DND-41 (cell line): ENCODE results near the gene IRF6.

ENCODE experiments used
- ATAC-seq: fragments of 200-7000 bp; cut with Tn5 transposase; 3 replicates; pipeline ENCODE4 v1.9.1; 2021; ENCODE audit warnings: low read depth; ENCODE audit not compliant: insufficient read depth
- DNase-seq: peaks from one replicate; pipeline ENCODE4 v3.0.0-alpha.2; 2020
- H2AFZ ChIP-seq: 2 replicates; pipeline ENCODE4 v1.6.0; 2012; ENCODE audit warnings: low read depth, low read length
- H3K27ac ChIP-seq: 2 replicates; pipeline ENCODE4 v1.5.1; 2012; ENCODE audit warnings: low read length, inconsistent platforms
- H3K27me3 ChIP-seq: fragments of 200-600 bp; sonication (generic); 2 replicates; pipeline ENCODE4 v1.6.0; 2012; ENCODE audit warnings: low read length, mild to moderate bottlenecking, inconsistent platforms; ENCODE audit not compliant: insufficient read depth, poor library complexity
- H3K36me3 ChIP-seq: 2 replicates; pipeline ENCODE4 v1.5.1; 2012; ENCODE audit warnings: low read length, inconsistent platforms; ENCODE audit not compliant: insufficient read depth
- H3K4me1 ChIP-seq: 2 replicates; pipeline ENCODE4 v1.5.1; 2012; ENCODE audit warnings: mild to moderate bottlenecking, low read length; ENCODE audit not compliant: insufficient read depth
- H3K4me2 ChIP-seq: 2 replicates; pipeline ENCODE4 v1.6.0; 2012; ENCODE audit warnings: mild to moderate bottlenecking, moderate library complexity, low read length, inconsistent platforms; ENCODE audit not compliant: insufficient read depth
- H3K4me3 ChIP-seq, 2 experiments: fragments of 200-600 bp in 1 of 2; shearing (Covaris generic) in 1 of 2; 2 replicates each; pipeline ENCODE4 v1.5.1; 2012 to 2016; ENCODE audit warnings: inconsistent platforms in 2 of 2, low read length in 2 of 2, mild to moderate bottlenecking in 2 of 2, low read depth in 1 of 2, moderate library complexity in 1 of 2
- H3K79me2 ChIP-seq: 2 replicates; pipeline ENCODE4 v1.6.0; 2012; ENCODE audit warnings: low read length, inconsistent platforms; ENCODE audit not compliant: insufficient read depth
- H3K9ac ChIP-seq: 2 replicates; pipeline ENCODE4 v1.6.0; 2012; ENCODE audit warnings: low read depth, mild to moderate bottlenecking, inconsistent platforms, low read length, moderate library complexity
- H3K9me3 ChIP-seq: 2 replicates; pipeline ENCODE4 v1.5.1; 2012; ENCODE audit warnings: low read length, moderate library complexity, mild to moderate bottlenecking, inconsistent platforms; ENCODE audit not compliant: insufficient read depth, severe bottlenecking
- H4K20me1 ChIP-seq: 2 replicates; pipeline ENCODE4 v1.6.0; 2012; ENCODE audit warnings: low read length; ENCODE audit not compliant: insufficient read depth
- CTCF ChIP-seq: IDR thresholded peaks from 2 replicates; pipeline ENCODE4 v1.5.1; 2012; ENCODE audit warnings: borderline replicate concordance, low read length, moderate library complexity, mild to moderate bottlenecking; ENCODE audit not compliant: poor library complexity, severe bottlenecking; ENCODE audit errors: extremely low read depth
- EZH2 ChIP-seq: IDR thresholded peaks from 3 replicates; pipeline ENCODE4 v1.6.1; 2012; ENCODE audit warnings: borderline replicate concordance, low read depth, mild to moderate bottlenecking, moderate library complexity, low read length, inconsistent platforms; ENCODE audit not compliant: severe bottlenecking

Gene IRF6

GRCh38 chr1:209738270-209738669 is 67.7 kb downstream of the IRF6 start:
- Histone ChIP-seq H3K36me3 (no peaks in the 10 kb centered on the region), H3K9me3 (no peaks in the 10 kb centered on the region), H3K4me3 (no peak overlapping the region), H3K4me2 (no peak overlapping the region), H3K27me3 (no peaks in the 10 kb centered on the region), H2AFZ (no peak overlapping the region), H3K79me2 (no peaks in the 10 kb centered on the region), H3K9ac (no peak overlapping the region), H3K4me1 (no peaks in the 10 kb centered on the region), H4K20me1 (no peaks in the 10 kb centered on the region), H3K27ac (no peak overlapping the region)
- TF ChIP-seq EZH2 (no peak), CTCF (no peak)
- DNase-seq, result no peak
- no peak for ATAC-seq

GRCh38 chr1:209737118-209737505 is 68.8 kb downstream of the IRF6 start:
- Histone ChIP-seq H3K36me3 (no peaks in the 10 kb centered on the region), H3K4me1 (no peaks in the 10 kb centered on the region), H3K79me2 (no peaks in the 10 kb centered on the region), H3K27me3 (no peaks in the 10 kb centered on the region), H3K9ac (no peak overlapping the region), H3K9me3 (no peaks in the 10 kb centered on the region), H4K20me1 (no peaks in the 10 kb centered on the region), H3K4me2 (no peak overlapping the region), H3K27ac (no peak overlapping the region), H2AFZ (no peak overlapping the region), H3K4me3 (no peak overlapping the region)
- ATAC-seq, result no peak
- DNase-seq, result no peak
- no peak for TF ChIP-seq CTCF
- TF ChIP-seq EZH2, result no peak

- Histone ChIP-seq H3K27ac (no peak overlapping the region), H3K9ac (no peak overlapping the region), H3K79me2 (no peaks in the 10 kb centered on the region), H3K36me3 (no peaks in the 10 kb centered on the region), H3K4me2 (no peak overlapping the region), H3K27me3 (no peaks in the 10 kb centered on the region), H4K20me1 (no peaks in the 10 kb centered on the region), H3K9me3 (no peaks in the 10 kb centered on the region), H2AFZ (no peak overlapping the region), H3K4me1 (no peaks in the 10 kb centered on the region), H3K4me3 (no peak overlapping the region)
- DNase-seq, result no peak
- TF ChIP-seq EZH2 (no peak), CTCF (no peak)
- no peak for ATAC-seq
Measured at GRCh38 chr1:209736490-209737117, 69.3 kb downstream of the IRF6 start.
